ENCODE results near the gene PP2D1.

GRCh38 chr3:20027136-20027535, 15.1 kb upstream of the PP2D1 start:
- TF ChIP-seq CTCF (IDR thresholded peaks at IDR 0.05), result no peak
- TF ChIP-seq POLR2A (IDR thresholded peaks at IDR 0.05), result no peak

Data from testis (tissue), 2 donors.